HCT116 (cell line): ENCODE measurements around the gene CWF19L1.

Experiments used
- EZH2 ChIP-seq: fragments of 200-600 bp; sonication (generic); IDR thresholded peaks from 2 replicates; pipeline ENCODE4 v1.6.1; 2017; ENCODE audit warnings: antibody characterized with exemption, mixed run types
- EZH2phosphoT487 ChIP-seq: fragments of 200-600 bp; IDR thresholded peaks from 2 replicates; pipeline ENCODE4 v1.6.1; 2018; ENCODE audit warnings: antibody characterized with exemption, borderline replicate concordance
- MAX ChIP-seq: IDR thresholded peaks from 2 replicates; pipeline ENCODE4 v1.6.1; 2012
- POLR2A ChIP-seq: IDR thresholded peaks from 2 replicates; pipeline ENCODE4 v1.7.0; 2011; ENCODE audit warnings: borderline replicate concordance; ENCODE audit not compliant: insufficient read depth, insufficient read length; ENCODE audit errors: extremely low read depth
- POLR2AphosphoS5 ChIP-seq: IDR thresholded peaks from 2 replicates; pipeline ENCODE4 v1.6.1; 2011; ENCODE audit warnings: mild to moderate bottlenecking, low read depth, low read length, moderate library complexity
- RAD21 ChIP-seq: IDR thresholded peaks from 2 replicates; pipeline ENCODE4 v1.6.1; 2012; ENCODE audit warnings: low read depth, mild to moderate bottlenecking
- REST ChIP-seq: IDR thresholded peaks from 2 replicates; pipeline ENCODE4 v1.6.1; 2012; ENCODE audit warnings: low read depth
- SIN3A ChIP-seq: IDR thresholded peaks from 2 replicates; pipeline ENCODE4 v1.6.1; 2012; ENCODE audit warnings: low read depth
- SP1 ChIP-seq: IDR thresholded peaks from 2 replicates; pipeline ENCODE4 v1.6.1; 2012; ENCODE audit warnings: low read depth
- YY1 ChIP-seq: IDR thresholded peaks from 2 replicates; pipeline ENCODE4 v1.6.1; 2011; ENCODE audit warnings: low read length, low read depth, moderate library complexity, mild to moderate bottlenecking; ENCODE audit not compliant: insufficient replicate concordance; ENCODE audit errors: extremely low read depth
- ZNF274 ChIP-seq: fragments of 200-500 bp; sonication (Bioruptor generic); IDR thresholded peaks from 2 replicates; pipeline ENCODE4 v1.6.1; 2014; ENCODE audit warnings: mild to moderate bottlenecking, low read depth, low read length, inconsistent platforms
- TF ChIP-seq, protein P1 (sequence below), 3 experiments: fragments of 200-600 bp in 1 of 3; sonication (generic) in 1 of 3; IDR thresholded peaks in 2 of 3; conservative IDR thresholded peaks in 1 of 3; 2 replicates each; pipeline ENCODE4 v1.5.1; 2012 to 2017; ENCODE audit warnings: low read depth in 2 of 3, low read length in 2 of 3, antibody characterized with exemption in 1 of 3, borderline replicate concordance in 1 of 3, control low read depth in 1 of 3, mild to moderate bottlenecking in 1 of 3, mixed read lengths in 1 of 3, mixed run types in 1 of 3, moderate library complexity in 1 of 3; ENCODE audit not compliant: insufficient read depth in 1 of 3

DNA sequence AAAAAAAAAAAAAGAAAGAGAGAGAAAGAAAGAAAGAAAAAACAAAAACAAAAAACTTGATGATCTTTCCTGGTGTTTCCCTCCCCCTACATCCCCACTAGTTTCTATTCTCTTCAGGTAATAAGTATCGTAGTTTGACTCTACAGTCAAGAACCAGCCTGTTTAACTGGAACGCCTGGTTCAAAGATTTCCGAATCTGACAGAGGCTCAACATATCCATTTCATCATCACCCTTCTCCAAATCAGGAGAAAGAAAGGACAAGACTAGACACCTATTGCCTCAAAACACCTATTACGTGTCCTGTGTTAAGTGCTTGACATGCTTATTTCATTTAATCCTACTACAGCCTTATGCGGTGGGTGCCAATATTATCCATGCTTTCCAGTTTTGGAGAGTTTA is 39.4 kb upstream of the CWF19L1 start:
- TF ChIP-seq POLR2A (no peak), REST (no peak), EZH2 (no peak), SP1 (no peak), EZH2phosphoT487 (no peak), SIN3A (no peak), ZNF274 (no peak), RAD21 (no peak), MAX (no peak), POLR2AphosphoS5 (no peak), YY1 (no peak)
- TF ChIP-seq, protein P1, sequence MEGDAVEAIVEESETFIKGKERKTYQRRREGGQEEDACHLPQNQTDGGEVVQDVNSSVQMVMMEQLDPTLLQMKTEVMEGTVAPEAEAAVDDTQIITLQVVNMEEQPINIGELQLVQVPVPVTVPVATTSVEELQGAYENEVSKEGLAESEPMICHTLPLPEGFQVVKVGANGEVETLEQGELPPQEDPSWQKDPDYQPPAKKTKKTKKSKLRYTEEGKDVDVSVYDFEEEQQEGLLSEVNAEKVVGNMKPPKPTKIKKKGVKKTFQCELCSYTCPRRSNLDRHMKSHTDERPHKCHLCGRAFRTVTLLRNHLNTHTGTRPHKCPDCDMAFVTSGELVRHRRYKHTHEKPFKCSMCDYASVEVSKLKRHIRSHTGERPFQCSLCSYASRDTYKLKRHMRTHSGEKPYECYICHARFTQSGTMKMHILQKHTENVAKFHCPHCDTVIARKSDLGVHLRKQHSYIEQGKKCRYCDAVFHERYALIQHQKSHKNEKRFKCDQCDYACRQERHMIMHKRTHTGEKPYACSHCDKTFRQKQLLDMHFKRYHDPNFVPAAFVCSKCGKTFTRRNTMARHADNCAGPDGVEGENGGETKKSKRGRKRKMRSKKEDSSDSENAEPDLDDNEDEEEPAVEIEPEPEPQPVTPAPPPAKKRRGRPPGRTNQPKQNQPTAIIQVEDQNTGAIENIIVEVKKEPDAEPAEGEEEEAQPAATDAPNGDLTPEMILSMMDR (IDR thresholded peaks at IDR 0.05 in 2 of 3, conservative IDR thresholded peaks at IDR 0.05 in 1 of 3; ENCODE audit: borderline replicate concordance in 1 of 3, insufficient read depth in 1 of 3, low read depth in 2 of 3, low read length in 2 of 3), result no peak
